ENCODE results near the gene SLC7A6OS.

Gene SLC7A6OS

DNA sequence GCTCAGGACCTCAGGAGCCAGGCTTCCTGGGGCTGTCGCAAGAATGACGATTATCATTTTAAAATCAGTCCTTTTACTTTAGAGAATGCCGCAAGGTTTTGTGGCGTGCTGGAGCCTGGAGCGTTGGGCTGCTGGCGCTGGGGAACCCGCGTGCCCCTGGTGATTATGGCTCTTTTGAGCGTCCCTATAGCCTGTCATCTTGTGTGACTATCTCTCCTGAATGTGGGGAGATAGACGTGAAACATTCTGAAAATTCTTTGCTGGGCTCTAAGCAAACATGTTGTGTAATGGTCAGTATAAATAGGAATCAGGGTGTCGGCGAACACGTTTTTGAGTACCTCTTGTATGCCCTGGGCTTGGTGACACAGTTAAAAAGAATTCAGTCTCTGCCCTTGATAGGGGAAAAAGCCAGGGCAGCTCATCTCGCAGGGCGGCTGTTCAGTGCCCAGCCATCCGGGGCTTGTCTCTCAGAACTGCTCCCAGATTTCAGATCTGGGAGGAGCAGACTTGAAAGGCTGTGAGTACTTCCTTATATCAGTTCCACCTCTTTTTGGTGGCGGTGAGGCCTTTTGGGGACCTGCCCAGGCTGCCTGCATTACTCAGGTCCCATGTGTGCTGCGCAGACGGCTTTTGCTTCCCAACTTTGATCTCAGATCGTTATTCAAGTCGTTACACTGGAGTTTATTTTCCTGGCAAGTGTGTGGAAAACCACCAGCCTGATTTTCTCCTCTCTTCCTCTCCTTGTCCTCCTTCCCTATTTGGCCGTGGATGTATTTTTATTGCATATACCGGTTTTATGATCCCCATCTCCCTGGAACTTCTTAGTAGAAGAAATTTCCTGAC, 45.4 kb downstream of the SLC7A6OS start:
- no peaks in the 10 kb centered on the region for H3K27me3 ChIP-seq (ENCODE audit: insufficient read depth, poor library complexity, severe bottlenecking)
- H3K4me3 ChIP-seq (replicated peaks; ENCODE audit: insufficient read depth, low read length) = peak overlapping the region; percentile 95
- DNase-seq (ENCODE audit: low read depth in 1 of 2, low spot score in 1 of 2) = peak; percentile 61 to 81
- TF ChIP-seq, protein P1, sequence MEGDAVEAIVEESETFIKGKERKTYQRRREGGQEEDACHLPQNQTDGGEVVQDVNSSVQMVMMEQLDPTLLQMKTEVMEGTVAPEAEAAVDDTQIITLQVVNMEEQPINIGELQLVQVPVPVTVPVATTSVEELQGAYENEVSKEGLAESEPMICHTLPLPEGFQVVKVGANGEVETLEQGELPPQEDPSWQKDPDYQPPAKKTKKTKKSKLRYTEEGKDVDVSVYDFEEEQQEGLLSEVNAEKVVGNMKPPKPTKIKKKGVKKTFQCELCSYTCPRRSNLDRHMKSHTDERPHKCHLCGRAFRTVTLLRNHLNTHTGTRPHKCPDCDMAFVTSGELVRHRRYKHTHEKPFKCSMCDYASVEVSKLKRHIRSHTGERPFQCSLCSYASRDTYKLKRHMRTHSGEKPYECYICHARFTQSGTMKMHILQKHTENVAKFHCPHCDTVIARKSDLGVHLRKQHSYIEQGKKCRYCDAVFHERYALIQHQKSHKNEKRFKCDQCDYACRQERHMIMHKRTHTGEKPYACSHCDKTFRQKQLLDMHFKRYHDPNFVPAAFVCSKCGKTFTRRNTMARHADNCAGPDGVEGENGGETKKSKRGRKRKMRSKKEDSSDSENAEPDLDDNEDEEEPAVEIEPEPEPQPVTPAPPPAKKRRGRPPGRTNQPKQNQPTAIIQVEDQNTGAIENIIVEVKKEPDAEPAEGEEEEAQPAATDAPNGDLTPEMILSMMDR (IDR thresholded peaks at IDR 0.05; ENCODE audit: insufficient read depth, low read length) = no peak
- peak; percentile 8; the same call in 1 of the 2 replicates for TF ChIP-seq SPI1 (IDR thresholded peaks at IDR 0.05; ENCODE audit: borderline replicate concordance, low read depth)
- H3K27ac ChIP-seq (replicated peaks) = peak overlapping the region; percentile 79

- peak within 1 kb of the TSS; percentile 83 for H3K27ac ChIP-seq (replicated peaks)
- TF ChIP-seq POLR2AphosphoS5 (IDR thresholded peaks at IDR 0.05; ENCODE audit: low read depth) (peak; percentile 41; the same call in 1 of the 2 replicates), SPI1 (IDR thresholded peaks at IDR 0.05; ENCODE audit: borderline replicate concordance, low read depth) (no peak)
These were observed 46.3 kb downstream of the SLC7A6OS start, which contains the start of gene SLC7A6 for GRCh38 chr16:68264128-68265077. Gene SLC7A6, plus strand, starts transcription at chr16:68264526. Its CDS starts 10,201 bp downstream, at chr16:68274727.

DNA sequence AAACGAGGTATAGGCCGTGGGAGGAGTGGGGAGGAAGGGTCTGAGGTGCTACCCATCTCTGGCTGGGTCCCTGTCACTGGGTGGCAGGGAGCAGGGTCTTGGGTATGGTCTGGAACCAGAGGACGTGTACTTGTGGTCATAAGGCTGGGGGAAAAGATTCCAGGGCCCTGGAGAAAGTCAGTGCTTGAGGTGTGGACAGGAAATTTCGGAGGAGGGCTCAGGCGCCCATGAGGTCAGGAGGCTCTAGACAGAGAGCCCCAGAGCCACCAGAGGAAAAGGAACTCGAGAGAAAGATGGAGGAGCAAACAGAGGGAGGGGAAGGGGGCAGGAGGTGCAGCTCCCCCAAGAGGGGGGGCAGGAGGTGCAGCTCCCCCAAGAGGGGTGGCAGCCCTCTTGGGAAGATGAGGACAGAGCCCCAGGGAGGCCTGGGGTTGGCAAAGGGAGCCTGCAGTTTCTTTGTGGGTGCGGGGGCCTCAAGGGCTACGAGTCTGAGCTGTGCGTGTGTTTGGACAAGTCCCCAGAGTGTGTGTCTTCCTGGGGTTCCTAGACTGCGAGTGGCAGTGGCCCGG, 47.1 kb downstream of the SLC7A6OS start:
- H3K4me3 ChIP-seq (replicated peaks; ENCODE audit: insufficient read depth, low read length) = peak overlapping the region; percentile 95
- peak overlapping the region; percentile 83 for H3K27ac ChIP-seq (replicated peaks)
- TF ChIP-seq, protein P1 (IDR thresholded peaks at IDR 0.05; ENCODE audit: insufficient read depth, low read length) = peak; percentile 92
- no peak for TF ChIP-seq GABPA (IDR thresholded peaks at IDR 0.05; ENCODE audit: low read depth)
- no peaks in the 10 kb centered on the region for H3K27me3 ChIP-seq (ENCODE audit: insufficient read depth, poor library complexity, severe bottlenecking)
- no peak for DNase-seq (ENCODE audit: low read depth in 1 of 2, low spot score in 1 of 2)

More at GRCh38 chr16:68264128-68265077, 46.3 kb downstream of the SLC7A6OS start, which contains the start of gene SLC7A6:
- no peaks in the 10 kb centered on the region for H3K27me3 ChIP-seq (ENCODE audit: insufficient read depth, poor library complexity, severe bottlenecking)
- H3K4me3 ChIP-seq (replicated peaks; ENCODE audit: insufficient read depth, low read length) = peak within 1 kb of the TSS; percentile 95
- DNase-seq (ENCODE audit: low read depth in 1 of 2, low spot score in 1 of 2) = peak; percentile 77 to 86

GRCh38 chr16:68259007-68259825, 51.5 kb downstream of the SLC7A6OS start:
- no peaks in the 10 kb centered on the region for H3K27me3 ChIP-seq (ENCODE audit: insufficient read depth, poor library complexity, severe bottlenecking)
- H3K27ac ChIP-seq (replicated peaks) = peak overlapping the region; percentile 87
- peak in 1 of 2 experiments; percentile 36 for DNase-seq (ENCODE audit: low read depth in 1 of 2, low spot score in 1 of 2)
- no peak for TF ChIP-seq SPI1 (IDR thresholded peaks at IDR 0.05; ENCODE audit: borderline replicate concordance, low read depth)
- TF ChIP-seq, protein P1 (IDR thresholded peaks at IDR 0.05; ENCODE audit: insufficient read depth, low read length) = no peak
- TF ChIP-seq GABPA (IDR thresholded peaks at IDR 0.05; ENCODE audit: low read depth) = no peak
- TF ChIP-seq, protein P2, sequence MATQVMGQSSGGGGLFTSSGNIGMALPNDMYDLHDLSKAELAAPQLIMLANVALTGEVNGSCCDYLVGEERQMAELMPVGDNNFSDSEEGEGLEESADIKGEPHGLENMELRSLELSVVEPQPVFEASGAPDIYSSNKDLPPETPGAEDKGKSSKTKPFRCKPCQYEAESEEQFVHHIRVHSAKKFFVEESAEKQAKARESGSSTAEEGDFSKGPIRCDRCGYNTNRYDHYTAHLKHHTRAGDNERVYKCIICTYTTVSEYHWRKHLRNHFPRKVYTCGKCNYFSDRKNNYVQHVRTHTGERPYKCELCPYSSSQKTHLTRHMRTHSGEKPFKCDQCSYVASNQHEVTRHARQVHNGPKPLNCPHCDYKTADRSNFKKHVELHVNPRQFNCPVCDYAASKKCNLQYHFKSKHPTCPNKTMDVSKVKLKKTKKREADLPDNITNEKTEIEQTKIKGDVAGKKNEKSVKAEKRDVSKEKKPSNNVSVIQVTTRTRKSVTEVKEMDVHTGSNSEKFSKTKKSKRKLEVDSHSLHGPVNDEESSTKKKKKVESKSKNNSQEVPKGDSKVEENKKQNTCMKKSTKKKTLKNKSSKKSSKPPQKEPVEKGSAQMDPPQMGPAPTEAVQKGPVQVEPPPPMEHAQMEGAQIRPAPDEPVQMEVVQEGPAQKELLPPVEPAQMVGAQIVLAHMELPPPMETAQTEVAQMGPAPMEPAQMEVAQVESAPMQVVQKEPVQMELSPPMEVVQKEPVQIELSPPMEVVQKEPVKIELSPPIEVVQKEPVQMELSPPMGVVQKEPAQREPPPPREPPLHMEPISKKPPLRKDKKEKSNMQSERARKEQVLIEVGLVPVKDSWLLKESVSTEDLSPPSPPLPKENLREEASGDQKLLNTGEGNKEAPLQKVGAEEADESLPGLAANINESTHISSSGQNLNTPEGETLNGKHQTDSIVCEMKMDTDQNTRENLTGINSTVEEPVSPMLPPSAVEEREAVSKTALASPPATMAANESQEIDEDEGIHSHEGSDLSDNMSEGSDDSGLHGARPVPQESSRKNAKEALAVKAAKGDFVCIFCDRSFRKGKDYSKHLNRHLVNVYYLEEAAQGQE (IDR thresholded peaks at IDR 0.05; ENCODE audit: insufficient replicate concordance, low read depth) = no peak
- TF ChIP-seq POLR2AphosphoS5 (IDR thresholded peaks at IDR 0.05; ENCODE audit: low read depth) = no peak
- no peak overlapping the region for H3K4me3 ChIP-seq (replicated peaks; ENCODE audit: insufficient read depth, low read length)
